Smooth muscle cell (in vitro differentiated cells): ENCODE results near the gene GRM2. TPM values are rescaled to one million over a fixed set of nuclear protein-coding genes. Genes with fewer than 3 reads are reported as not detected.

ENCODE experiments used
- DNase-seq: peaks from one replicate; lab custom pipeline; 2025; ENCODE audit not compliant: unreplicated experiment; lab: John Stamatoyannopoulos, UW
- H2AFZ ChIP-seq: fragments of 200-600 bp; sonication (generic); 2 replicates; pipeline ENCODE4 v1.6.0; 2016; ENCODE audit warnings: antibody characterized with exemption, low read depth, mild to moderate bottlenecking
- H3F3A ChIP-seq: fragments of 200-600 bp; sonication (generic); 2 replicates; pipeline ENCODE4 v1.6.0; 2017; ENCODE audit warnings: antibody characterized with exemption, low read depth
- H3K27ac ChIP-seq: fragments of 200-600 bp; sonication (generic); 2 replicates; pipeline ENCODE4 v1.5.1; 2016; ENCODE audit warnings: low read depth, mild to moderate bottlenecking
- H3K27me3 ChIP-seq: fragments of 200-600 bp; sonication (generic); 2 replicates; pipeline ENCODE4 v1.6.1; 2016; ENCODE audit warnings: low read depth, mild to moderate bottlenecking
- H3K36me3 ChIP-seq: fragments of 200-600 bp; sonication (generic); 2 replicates; pipeline ENCODE4 v1.5.1; 2016; ENCODE audit warnings: low read depth
- H3K4me1 ChIP-seq: fragments of 200-600 bp; sonication (generic); 2 replicates; pipeline ENCODE4 v1.5.1; 2016; ENCODE audit warnings: low read depth
- H3K4me2 ChIP-seq: fragments of 200-600 bp; sonication (generic); 2 replicates; pipeline ENCODE4 v1.6.0; 2016; ENCODE audit warnings: mild to moderate bottlenecking
- H3K4me3 ChIP-seq: fragments of 200-600 bp; sonication (generic); 2 replicates; pipeline ENCODE4 v1.5.1; 2016; ENCODE audit warnings: mild to moderate bottlenecking
- H3K79me2 ChIP-seq: fragments of 200-600 bp; sonication (generic); 2 replicates; pipeline ENCODE4 v1.6.0; 2016; ENCODE audit warnings: low read depth, mild to moderate bottlenecking
- H3K9ac ChIP-seq: fragments of 200-600 bp; sonication (generic); 2 replicates; pipeline ENCODE4 v1.6.0; 2016; ENCODE audit warnings: low read depth
- H3K9me3 ChIP-seq: fragments of 200-600 bp; sonication (generic); replicated peaks from 2 replicates; pipeline ENCODE4 v1.5.1; 2016; ENCODE audit warnings: low read depth
- H4K20me1 ChIP-seq: fragments of 200-600 bp; sonication (generic); 2 replicates; pipeline ENCODE4 v1.6.0; 2016; ENCODE audit warnings: low read depth
- WGBS: methylation state at CpG from one replicate; pipeline ENCODE4 v1.1.7; 2016; ENCODE audit warnings: low lambda C conversion rate; 5-methylcytosine and 5-hydroxymethylcytosine counted together
- polyA plus RNA-seq: library from polyadenylated mRNA; unstranded; fragments of >200 nt; fragmentation: Nextera tagmentation; extraction: Ambion mirVana; gene quantifications from 2 replicates; pipeline ENCODE4 v1.2.1, GENCODE V29; 2016
- total RNA-seq: library from RNA; depleted of rRNA; stranded (reverse); fragments of >200 nt; gene quantifications from 2 replicates; pipeline ENCODE4 v1.2.3, GENCODE V29; 2014
- TF ChIP-seq, protein P1 (sequence below): fragments of 200-600 bp; sonication (generic); IDR thresholded peaks from 2 replicates; pipeline ENCODE4 v1.5.1; 2017; ENCODE audit warnings: borderline replicate concordance, mild to moderate bottlenecking, antibody characterized with exemption; ENCODE audit not compliant: insufficient read depth, poor library complexity, severe bottlenecking

Gene GRM2
- total and polyA plus RNA-seq, 2 experiments from 2014 or later = 0.63 to 0.65 TPM

- Histone ChIP-seq H3K9ac (no peak overlapping the region), H3K4me3 (no peak overlapping the region), H2AFZ (no peak overlapping the region), H3K36me3 (no peaks in the 10 kb centered on the region), H3K27ac (no peak overlapping the region), H3K79me2 (no peaks in the 10 kb centered on the region), H4K20me1 (peaks cover 80% of the 10 kb centered on the region), H3K4me1 (peaks cover 12% of the 10 kb centered on the region), H3K27me3 (peaks cover 1% of the 10 kb centered on the region), H3K9me3 (no peaks in the 10 kb centered on the region), H3F3A (no peaks in the 10 kb centered on the region), H3K4me2 (no peak overlapping the region)
- 100% methylated on average over 2 of the region's 2 CpGs for WGBS
- DNase-seq = no peak
- TF ChIP-seq, protein P1, sequence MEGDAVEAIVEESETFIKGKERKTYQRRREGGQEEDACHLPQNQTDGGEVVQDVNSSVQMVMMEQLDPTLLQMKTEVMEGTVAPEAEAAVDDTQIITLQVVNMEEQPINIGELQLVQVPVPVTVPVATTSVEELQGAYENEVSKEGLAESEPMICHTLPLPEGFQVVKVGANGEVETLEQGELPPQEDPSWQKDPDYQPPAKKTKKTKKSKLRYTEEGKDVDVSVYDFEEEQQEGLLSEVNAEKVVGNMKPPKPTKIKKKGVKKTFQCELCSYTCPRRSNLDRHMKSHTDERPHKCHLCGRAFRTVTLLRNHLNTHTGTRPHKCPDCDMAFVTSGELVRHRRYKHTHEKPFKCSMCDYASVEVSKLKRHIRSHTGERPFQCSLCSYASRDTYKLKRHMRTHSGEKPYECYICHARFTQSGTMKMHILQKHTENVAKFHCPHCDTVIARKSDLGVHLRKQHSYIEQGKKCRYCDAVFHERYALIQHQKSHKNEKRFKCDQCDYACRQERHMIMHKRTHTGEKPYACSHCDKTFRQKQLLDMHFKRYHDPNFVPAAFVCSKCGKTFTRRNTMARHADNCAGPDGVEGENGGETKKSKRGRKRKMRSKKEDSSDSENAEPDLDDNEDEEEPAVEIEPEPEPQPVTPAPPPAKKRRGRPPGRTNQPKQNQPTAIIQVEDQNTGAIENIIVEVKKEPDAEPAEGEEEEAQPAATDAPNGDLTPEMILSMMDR = no peak
Observed at GRCh38 chr3:51702156-51702555, 4.7 kb upstream of the GRM2 start.

DNA sequence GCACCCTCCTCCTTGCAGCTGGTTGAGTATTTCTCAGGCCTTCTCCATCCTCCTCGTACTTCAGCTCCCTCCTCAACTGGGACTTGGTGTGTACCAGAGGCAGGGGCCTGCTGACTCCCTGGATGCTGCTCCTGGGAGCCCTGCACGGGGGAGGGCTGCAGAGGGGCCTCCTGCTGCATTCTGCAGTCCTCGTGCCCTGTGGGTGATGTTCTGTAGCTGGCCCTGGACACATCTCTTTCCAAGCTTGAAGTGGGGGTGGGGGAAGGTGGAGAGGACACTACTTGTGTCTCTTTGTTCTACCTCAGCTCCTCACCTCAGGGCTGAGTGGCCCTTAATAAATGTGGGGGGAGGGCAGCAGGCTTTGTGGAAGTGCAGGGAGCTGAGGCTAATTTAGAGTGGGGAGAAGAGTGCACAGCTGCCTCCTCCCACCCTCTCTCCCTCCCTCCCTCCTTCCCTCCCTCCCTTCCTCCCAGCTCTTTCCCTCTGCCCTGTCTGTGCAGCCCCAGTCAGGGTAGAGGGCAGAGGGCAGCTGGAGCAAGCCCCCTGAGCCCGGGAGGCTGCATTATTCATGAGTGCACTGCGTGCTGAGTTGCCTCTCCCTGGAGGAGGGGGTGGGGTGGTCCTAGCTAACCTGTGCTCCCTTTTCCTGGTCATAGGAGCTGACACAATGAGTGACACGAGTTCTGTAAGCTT lies 3.7 kb upstream of the GRM2 start:
- Histone ChIP-seq H3K27ac (no peak overlapping the region), H3K79me2 (no peaks in the 10 kb centered on the region), H2AFZ (no peak overlapping the region), H3K4me1 (peaks cover 15% of the 10 kb centered on the region), H3K36me3 (no peaks in the 10 kb centered on the region), H3K9ac (no peak overlapping the region), H3K27me3 (peaks cover 12% of the 10 kb centered on the region), H4K20me1 (peaks cover 76% of the 10 kb centered on the region), H3K4me2 (no peak overlapping the region), H3F3A (no peaks in the 10 kb centered on the region), H3K9me3 (no peaks in the 10 kb centered on the region), H3K4me3 (no peak overlapping the region)
- no peak for DNase-seq
- 47% methylated on average over 6 of the region's 6 CpGs for WGBS
- TF ChIP-seq, protein P1 = no peak

DNA sequence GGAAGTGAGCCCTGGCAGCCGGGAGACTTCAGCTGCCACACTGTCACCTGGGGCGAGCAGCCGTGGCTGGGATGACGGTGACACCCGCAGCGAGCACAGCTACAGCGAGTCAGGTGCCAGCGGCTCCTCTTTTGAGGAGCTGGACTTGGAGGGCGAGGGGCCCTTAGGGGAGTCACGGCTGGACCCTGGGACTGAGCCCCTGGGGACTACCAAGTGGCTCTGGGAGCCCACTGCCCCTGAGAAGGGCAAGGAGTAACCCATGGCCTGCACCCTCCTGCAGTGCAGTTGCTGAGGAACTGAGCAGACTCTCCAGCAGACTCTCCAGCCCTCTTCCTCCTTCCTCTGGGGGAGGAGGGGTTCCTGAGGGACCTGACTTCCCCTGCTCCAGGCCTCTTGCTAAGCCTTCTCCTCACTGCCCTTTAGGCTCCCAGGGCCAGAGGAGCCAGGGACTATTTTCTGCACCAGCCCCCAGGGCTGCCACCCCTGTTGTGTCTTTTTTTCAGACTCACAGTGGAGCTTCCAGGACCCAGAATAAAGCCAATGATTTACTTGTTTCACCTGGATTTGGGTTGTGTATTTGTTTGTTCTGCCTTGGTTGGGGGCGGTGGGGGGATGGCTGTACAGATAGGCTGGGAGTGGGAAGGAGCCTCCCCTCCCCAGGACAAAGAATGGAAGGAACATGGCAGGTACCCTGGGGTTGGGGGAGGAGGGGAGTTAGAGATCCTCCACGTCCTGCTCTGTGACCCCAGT lies 2.9 kb upstream of the GRM2 start:
- 77% methylated on average over 12 of the region's 12 CpGs for WGBS
- Histone ChIP-seq H3K36me3 (no peaks in the 10 kb centered on the region), H4K20me1 (peaks cover 68% of the 10 kb centered on the region), H3K4me3 (no peak overlapping the region), H3K27ac (no peak overlapping the region), H3F3A (no peaks in the 10 kb centered on the region), H3K4me2 (no peak overlapping the region), H3K27me3 (peaks cover 19% of the 10 kb centered on the region), H2AFZ (no peak overlapping the region), H3K9ac (no peak overlapping the region), H3K4me1 (peaks cover 15% of the 10 kb centered on the region), H3K79me2 (no peaks in the 10 kb centered on the region), H3K9me3 (no peaks in the 10 kb centered on the region)
- TF ChIP-seq, protein P1 = no peak
- DNase-seq = no peak
